Panc1 (cell line): Measurements from ENCODE around the gene LAMB4.

ENCODE experiments used
- SIN3A ChIP-seq: IDR thresholded peaks from 2 replicates; pipeline ENCODE4 v1.6.1; 2012; ENCODE audit warnings: low read depth, mild to moderate bottlenecking, low read length, moderate library complexity, borderline replicate concordance; ENCODE audit not compliant: insufficient read depth
- TF ChIP-seq, protein P1 (sequence below): fragments of 450-650 bp; IDR thresholded peaks from 2 replicates; pipeline ENCODE4 v1.5.1; 2017; ENCODE audit warnings: mild to moderate bottlenecking
- TF ChIP-seq, protein P2 (sequence below), 2 experiments: IDR thresholded peaks; 2 replicates each; pipeline ENCODE4 v1.6.1; 2011 to 2012; ENCODE audit warnings: low read depth in 2 of 2, control low read depth in 1 of 2, low read length in 1 of 2, mild to moderate bottlenecking in 1 of 2, moderate library complexity in 1 of 2; ENCODE audit not compliant: insufficient read depth in 1 of 2

DNA sequence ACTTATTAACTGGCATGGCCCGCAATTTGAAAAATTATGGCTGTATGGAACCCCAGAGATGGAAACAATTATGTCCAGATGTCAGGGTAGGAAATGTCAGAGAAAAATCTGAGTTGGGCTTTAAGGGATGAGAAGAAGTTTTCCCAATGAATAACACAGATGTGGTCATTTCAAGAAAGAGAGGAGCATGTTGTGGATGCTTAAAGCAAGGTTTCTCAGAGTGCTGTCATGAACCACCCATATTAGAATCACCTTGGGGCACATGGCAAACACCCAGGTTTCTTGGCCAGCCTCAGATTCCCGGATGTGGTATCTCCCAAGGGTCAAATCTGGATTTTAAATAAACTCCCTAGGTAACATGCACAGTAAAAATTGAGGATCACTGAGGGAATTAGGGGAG, 43.6 kb downstream of the LAMB4 start:
- TF ChIP-seq, protein P1, sequence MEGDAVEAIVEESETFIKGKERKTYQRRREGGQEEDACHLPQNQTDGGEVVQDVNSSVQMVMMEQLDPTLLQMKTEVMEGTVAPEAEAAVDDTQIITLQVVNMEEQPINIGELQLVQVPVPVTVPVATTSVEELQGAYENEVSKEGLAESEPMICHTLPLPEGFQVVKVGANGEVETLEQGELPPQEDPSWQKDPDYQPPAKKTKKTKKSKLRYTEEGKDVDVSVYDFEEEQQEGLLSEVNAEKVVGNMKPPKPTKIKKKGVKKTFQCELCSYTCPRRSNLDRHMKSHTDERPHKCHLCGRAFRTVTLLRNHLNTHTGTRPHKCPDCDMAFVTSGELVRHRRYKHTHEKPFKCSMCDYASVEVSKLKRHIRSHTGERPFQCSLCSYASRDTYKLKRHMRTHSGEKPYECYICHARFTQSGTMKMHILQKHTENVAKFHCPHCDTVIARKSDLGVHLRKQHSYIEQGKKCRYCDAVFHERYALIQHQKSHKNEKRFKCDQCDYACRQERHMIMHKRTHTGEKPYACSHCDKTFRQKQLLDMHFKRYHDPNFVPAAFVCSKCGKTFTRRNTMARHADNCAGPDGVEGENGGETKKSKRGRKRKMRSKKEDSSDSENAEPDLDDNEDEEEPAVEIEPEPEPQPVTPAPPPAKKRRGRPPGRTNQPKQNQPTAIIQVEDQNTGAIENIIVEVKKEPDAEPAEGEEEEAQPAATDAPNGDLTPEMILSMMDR, result no peak
- no peak for TF ChIP-seq SIN3A
- TF ChIP-seq, protein P2, sequence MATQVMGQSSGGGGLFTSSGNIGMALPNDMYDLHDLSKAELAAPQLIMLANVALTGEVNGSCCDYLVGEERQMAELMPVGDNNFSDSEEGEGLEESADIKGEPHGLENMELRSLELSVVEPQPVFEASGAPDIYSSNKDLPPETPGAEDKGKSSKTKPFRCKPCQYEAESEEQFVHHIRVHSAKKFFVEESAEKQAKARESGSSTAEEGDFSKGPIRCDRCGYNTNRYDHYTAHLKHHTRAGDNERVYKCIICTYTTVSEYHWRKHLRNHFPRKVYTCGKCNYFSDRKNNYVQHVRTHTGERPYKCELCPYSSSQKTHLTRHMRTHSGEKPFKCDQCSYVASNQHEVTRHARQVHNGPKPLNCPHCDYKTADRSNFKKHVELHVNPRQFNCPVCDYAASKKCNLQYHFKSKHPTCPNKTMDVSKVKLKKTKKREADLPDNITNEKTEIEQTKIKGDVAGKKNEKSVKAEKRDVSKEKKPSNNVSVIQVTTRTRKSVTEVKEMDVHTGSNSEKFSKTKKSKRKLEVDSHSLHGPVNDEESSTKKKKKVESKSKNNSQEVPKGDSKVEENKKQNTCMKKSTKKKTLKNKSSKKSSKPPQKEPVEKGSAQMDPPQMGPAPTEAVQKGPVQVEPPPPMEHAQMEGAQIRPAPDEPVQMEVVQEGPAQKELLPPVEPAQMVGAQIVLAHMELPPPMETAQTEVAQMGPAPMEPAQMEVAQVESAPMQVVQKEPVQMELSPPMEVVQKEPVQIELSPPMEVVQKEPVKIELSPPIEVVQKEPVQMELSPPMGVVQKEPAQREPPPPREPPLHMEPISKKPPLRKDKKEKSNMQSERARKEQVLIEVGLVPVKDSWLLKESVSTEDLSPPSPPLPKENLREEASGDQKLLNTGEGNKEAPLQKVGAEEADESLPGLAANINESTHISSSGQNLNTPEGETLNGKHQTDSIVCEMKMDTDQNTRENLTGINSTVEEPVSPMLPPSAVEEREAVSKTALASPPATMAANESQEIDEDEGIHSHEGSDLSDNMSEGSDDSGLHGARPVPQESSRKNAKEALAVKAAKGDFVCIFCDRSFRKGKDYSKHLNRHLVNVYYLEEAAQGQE (IDR thresholded peaks at IDR 0.05; ENCODE audit: insufficient read depth in 1 of 2, low read depth in 2 of 2, low read length in 1 of 2), result no peak
